Measurements from ENCODE around the gene CCDC71.

- TF ChIP-seq EZH2 (IDR thresholded peaks at IDR 0.05; ENCODE audit: low read depth, unreplicated experiment) = no peak
- TF ChIP-seq, protein P1, sequence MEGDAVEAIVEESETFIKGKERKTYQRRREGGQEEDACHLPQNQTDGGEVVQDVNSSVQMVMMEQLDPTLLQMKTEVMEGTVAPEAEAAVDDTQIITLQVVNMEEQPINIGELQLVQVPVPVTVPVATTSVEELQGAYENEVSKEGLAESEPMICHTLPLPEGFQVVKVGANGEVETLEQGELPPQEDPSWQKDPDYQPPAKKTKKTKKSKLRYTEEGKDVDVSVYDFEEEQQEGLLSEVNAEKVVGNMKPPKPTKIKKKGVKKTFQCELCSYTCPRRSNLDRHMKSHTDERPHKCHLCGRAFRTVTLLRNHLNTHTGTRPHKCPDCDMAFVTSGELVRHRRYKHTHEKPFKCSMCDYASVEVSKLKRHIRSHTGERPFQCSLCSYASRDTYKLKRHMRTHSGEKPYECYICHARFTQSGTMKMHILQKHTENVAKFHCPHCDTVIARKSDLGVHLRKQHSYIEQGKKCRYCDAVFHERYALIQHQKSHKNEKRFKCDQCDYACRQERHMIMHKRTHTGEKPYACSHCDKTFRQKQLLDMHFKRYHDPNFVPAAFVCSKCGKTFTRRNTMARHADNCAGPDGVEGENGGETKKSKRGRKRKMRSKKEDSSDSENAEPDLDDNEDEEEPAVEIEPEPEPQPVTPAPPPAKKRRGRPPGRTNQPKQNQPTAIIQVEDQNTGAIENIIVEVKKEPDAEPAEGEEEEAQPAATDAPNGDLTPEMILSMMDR (conservative IDR thresholded peaks at IDR 0.05; ENCODE audit: low read depth in 2 of 2) = no peak
- no peak for TF ChIP-seq POLR2AphosphoS5 (IDR thresholded peaks at IDR 0.05; ENCODE audit: low read depth)
- TF ChIP-seq JUNB (IDR thresholded peaks at IDR 0.05; ENCODE audit: unreplicated experiment) = no peak
- TF ChIP-seq EZH2phosphoT487 (IDR thresholded peaks at IDR 0.05; ENCODE audit: unreplicated experiment) = no peak
- TF ChIP-seq CREB1 (CRISPR knock-in tag; IDR thresholded peaks at IDR 0.05; ENCODE audit: low read depth) = no peak
- TF ChIP-seq, protein P2, sequence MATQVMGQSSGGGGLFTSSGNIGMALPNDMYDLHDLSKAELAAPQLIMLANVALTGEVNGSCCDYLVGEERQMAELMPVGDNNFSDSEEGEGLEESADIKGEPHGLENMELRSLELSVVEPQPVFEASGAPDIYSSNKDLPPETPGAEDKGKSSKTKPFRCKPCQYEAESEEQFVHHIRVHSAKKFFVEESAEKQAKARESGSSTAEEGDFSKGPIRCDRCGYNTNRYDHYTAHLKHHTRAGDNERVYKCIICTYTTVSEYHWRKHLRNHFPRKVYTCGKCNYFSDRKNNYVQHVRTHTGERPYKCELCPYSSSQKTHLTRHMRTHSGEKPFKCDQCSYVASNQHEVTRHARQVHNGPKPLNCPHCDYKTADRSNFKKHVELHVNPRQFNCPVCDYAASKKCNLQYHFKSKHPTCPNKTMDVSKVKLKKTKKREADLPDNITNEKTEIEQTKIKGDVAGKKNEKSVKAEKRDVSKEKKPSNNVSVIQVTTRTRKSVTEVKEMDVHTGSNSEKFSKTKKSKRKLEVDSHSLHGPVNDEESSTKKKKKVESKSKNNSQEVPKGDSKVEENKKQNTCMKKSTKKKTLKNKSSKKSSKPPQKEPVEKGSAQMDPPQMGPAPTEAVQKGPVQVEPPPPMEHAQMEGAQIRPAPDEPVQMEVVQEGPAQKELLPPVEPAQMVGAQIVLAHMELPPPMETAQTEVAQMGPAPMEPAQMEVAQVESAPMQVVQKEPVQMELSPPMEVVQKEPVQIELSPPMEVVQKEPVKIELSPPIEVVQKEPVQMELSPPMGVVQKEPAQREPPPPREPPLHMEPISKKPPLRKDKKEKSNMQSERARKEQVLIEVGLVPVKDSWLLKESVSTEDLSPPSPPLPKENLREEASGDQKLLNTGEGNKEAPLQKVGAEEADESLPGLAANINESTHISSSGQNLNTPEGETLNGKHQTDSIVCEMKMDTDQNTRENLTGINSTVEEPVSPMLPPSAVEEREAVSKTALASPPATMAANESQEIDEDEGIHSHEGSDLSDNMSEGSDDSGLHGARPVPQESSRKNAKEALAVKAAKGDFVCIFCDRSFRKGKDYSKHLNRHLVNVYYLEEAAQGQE (IDR thresholded peaks at IDR 0.05; ENCODE audit: unreplicated experiment) = no peak
- no peak for TF ChIP-seq NANOG (IDR thresholded peaks at IDR 0.05; ENCODE audit: borderline replicate concordance)
Observed at GRCh38 chr3:49173792-49174170, 7.7 kb upstream of the CCDC71 start.

Measured in GM23338 (cell line).